H1 (cell line): ENCODE measurements around the gene ZBTB18. TPM values are rescaled to one million over a fixed set of nuclear protein-coding genes. Genes with fewer than 3 reads are reported as not detected.

Source experiments
- CTCF ChIA-PET: fragments of 300-600 bp; sonication (Branson Sonifier 250); formaldehyde crosslinking; loops from one replicate; lab custom pipeline; 2021; ENCODE audit not compliant: partially characterized antibody; lab: Charles Lee
- POLR2A ChIA-PET: fragments of 300-600 bp; sonication (Branson Sonifier 250); formaldehyde crosslinking; loops from one replicate; lab custom pipeline; 2021; ENCODE audit warnings: inconsistent platforms; ENCODE audit not compliant: partially characterized antibody; lab: Charles Lee
- DNase-seq, 2 experiments: peaks; one replicate each; pipeline versions ENCODE4 v3.0.0 to v3.0.0-alpha.2; 2010 to 2022; ENCODE audit warnings: low spot score in 2 of 2, low read depth in 1 of 2, mixed read lengths in 1 of 2
- FAIRE-seq: peaks from 2 replicates; lab custom pipeline; 2011; peaks lifted over from hg19 to GRCh38; lab: Jason Lieb, UNC
- H2AFZ ChIP-seq: 2 replicates; pipeline ENCODE4 v1.8.1; 2012; ENCODE audit warnings: low read length, inconsistent platforms
- H2AK5ac ChIP-seq: 2 replicates; pipeline ENCODE4 v1.6.1; 2013; ENCODE audit warnings: low read depth, low read length
- H2BK120ac ChIP-seq: replicated peaks from 2 replicates; pipeline ENCODE3; 2013; ENCODE audit warnings: low read depth, low read length, inconsistent platforms
- H2BK12ac ChIP-seq: 2 replicates; pipeline ENCODE4 v1.6.1; 2013; ENCODE audit warnings: low read depth, low read length
- H2BK15ac ChIP-seq: 2 replicates; pipeline ENCODE4 v1.6.1; 2013; ENCODE audit warnings: low read length
- H2BK20ac ChIP-seq: 2 replicates; pipeline ENCODE4 v1.6.1; 2013; ENCODE audit warnings: low read length
- H2BK5ac ChIP-seq: 2 replicates; pipeline ENCODE4 v1.6.1; 2013; ENCODE audit warnings: low read depth, low read length
- H3K14ac ChIP-seq: 2 replicates; pipeline ENCODE4 v1.6.1; 2013; ENCODE audit warnings: inconsistent platforms; ENCODE audit not compliant: insufficient read length
- H3K18ac ChIP-seq: 2 replicates; pipeline ENCODE4 v1.6.1; 2013; ENCODE audit warnings: low read length; ENCODE audit errors: extremely low read depth
- H3K23ac ChIP-seq: 2 replicates; pipeline ENCODE4 v1.6.1; 2013; ENCODE audit warnings: inconsistent platforms; ENCODE audit not compliant: insufficient read length
- H3K23me2 ChIP-seq: 2 replicates; pipeline ENCODE4 v1.6.1; 2013; ENCODE audit warnings: low read depth, low read length
- H3K27ac ChIP-seq: 2 replicates; pipeline ENCODE4 v1.6.1; 2011; ENCODE audit warnings: low read depth, low read length, inconsistent platforms
- H3K27me3 ChIP-seq, 4 experiments: replicated peaks in 1 of 4; 1 replicate in 1 of 4; 2 replicates in 3 of 4; pipeline versions ENCODE4 v1.6.1 to v1.8.1; 2011 to 2013; ENCODE audit warnings: low read length in 3 of 4, mild to moderate bottlenecking in 3 of 4, inconsistent platforms in 2 of 4, mixed read lengths in 2 of 4, moderate library complexity in 1 of 4; ENCODE audit not compliant: control insufficient read depth in 3 of 4, insufficient read depth in 3 of 4; ENCODE audit errors: extremely low read depth in 1 of 4
- H3K36me3 ChIP-seq, 4 experiments: 2 replicates each; pipeline versions ENCODE4 v1.6.1 to v1.8.1; 2011 to 2013; ENCODE audit warnings: mild to moderate bottlenecking in 4 of 4, low read length in 3 of 4, moderate library complexity in 2 of 4, control low read depth in 1 of 4, inconsistent platforms in 1 of 4; ENCODE audit not compliant: insufficient read depth in 4 of 4, control insufficient read depth in 2 of 4
- H3K4ac ChIP-seq: replicated peaks from 2 replicates; pipeline ENCODE3; 2013; ENCODE audit warnings: low read length, low read depth, mixed read lengths, inconsistent platforms; ENCODE audit not compliant: insufficient read length
- H3K4me1 ChIP-seq, 4 experiments: replicated peaks in 1 of 4; 1 replicate in 1 of 4; 2 replicates in 3 of 4; pipeline versions ENCODE4 v1.6.1 to v1.8.1; 2011 to 2013; ENCODE audit warnings: low read length in 3 of 4, inconsistent platforms in 2 of 4, mixed read lengths in 1 of 4; ENCODE audit not compliant: insufficient read depth in 4 of 4, control insufficient read depth in 3 of 4
- H3K4me2 ChIP-seq, 2 experiments: 2 replicates each; pipeline versions ENCODE4 v1.6.1 to v1.8.1; 2011 to 2013; ENCODE audit warnings: low read depth in 2 of 2, low read length in 2 of 2, control low read depth in 1 of 2, inconsistent platforms in 1 of 2, mild to moderate bottlenecking in 1 of 2; ENCODE audit not compliant: insufficient read depth in 1 of 2
- H3K4me3 ChIP-seq, 4 experiments: fragments of 200-600, 300-600 bp in 1 of 4; sonication (generic), shearing (Covaris generic), sonication (Bioruptor Twin) in 1 of 4; 2 replicates each; pipeline versions ENCODE4 v1.5.1 to v1.8.1; 2011 to 2016; ENCODE audit warnings: low read length in 4 of 4, low read depth in 3 of 4, control low read depth in 2 of 4, inconsistent platforms in 2 of 4, mild to moderate bottlenecking in 2 of 4, mixed read lengths in 1 of 4, moderate library complexity in 1 of 4; ENCODE audit not compliant: insufficient read depth in 2 of 4; ENCODE audit errors: extremely low read depth in 1 of 4
- H3K56ac ChIP-seq: replicated peaks from 2 replicates; pipeline ENCODE3; 2013; ENCODE audit warnings: low read depth, mild to moderate bottlenecking, mixed read lengths, low read length, inconsistent platforms; ENCODE audit not compliant: insufficient read length
- H3K79me1 ChIP-seq: 2 replicates; pipeline ENCODE4 v1.6.1; 2013; ENCODE audit warnings: low read depth, low read length, control low read depth
- H3K79me2 ChIP-seq, 2 experiments: 2 replicates each; pipeline versions ENCODE4 v1.6.1 to v1.8.1; 2012 to 2013; ENCODE audit warnings: low read length in 2 of 2, mild to moderate bottlenecking in 2 of 2, inconsistent platforms in 1 of 2; ENCODE audit not compliant: insufficient read depth in 2 of 2, control insufficient read depth in 1 of 2
- H3K9ac ChIP-seq, 4 experiments: replicated peaks in 1 of 4; 1 replicate in 1 of 4; 2 replicates in 3 of 4; pipeline versions ENCODE4 v1.6.1 to v1.8.1; 2011 to 2013; ENCODE audit warnings: low read depth in 3 of 4, low read length in 3 of 4, control low read depth in 2 of 4, mild to moderate bottlenecking in 2 of 4, moderate library complexity in 2 of 4, inconsistent platforms in 1 of 4; ENCODE audit errors: extremely low read depth in 1 of 4
- H3K9me3 ChIP-seq, 2 experiments: 2 replicates each; pipeline versions ENCODE4 v1.6.1 to v1.8.1; 2012 to 2013; ENCODE audit warnings: mild to moderate bottlenecking in 2 of 2, moderate library complexity in 2 of 2, control low read depth in 1 of 2, inconsistent platforms in 1 of 2, low read depth in 1 of 2, low read length in 1 of 2, mixed read lengths in 1 of 2; ENCODE audit not compliant: insufficient read depth in 2 of 2
- H4K20me1 ChIP-seq, 2 experiments: replicated peaks in 1 of 2; 2 replicates each; pipeline versions ENCODE3 to v1.8.1; 2011 to 2013; ENCODE audit warnings: inconsistent platforms in 2 of 2, low read length in 2 of 2, mild to moderate bottlenecking in 1 of 2; ENCODE audit not compliant: insufficient read depth in 2 of 2, control insufficient read depth in 1 of 2
- H4K5ac ChIP-seq: 2 replicates; pipeline ENCODE4 v1.6.1; 2013; ENCODE audit warnings: low read length, low read depth, mixed read lengths, inconsistent platforms; ENCODE audit not compliant: insufficient read length
- H4K8ac ChIP-seq: 2 replicates; pipeline ENCODE4 v1.8.0; 2013; ENCODE audit warnings: mild to moderate bottlenecking, moderate library complexity, low read length, inconsistent platforms; ENCODE audit not compliant: insufficient read depth; ENCODE audit errors: extremely low read depth
- H4K91ac ChIP-seq: replicated peaks from 2 replicates; pipeline ENCODE3; 2013; ENCODE audit warnings: low read length, mixed read lengths, inconsistent platforms; ENCODE audit not compliant: insufficient read length
- ATF3 ChIP-seq: IDR thresholded peaks from 2 replicates; pipeline ENCODE4 v1.6.1; 2011; ENCODE audit warnings: low read depth, mild to moderate bottlenecking, low read length; ENCODE audit not compliant: insufficient read depth
- EP300 ChIP-seq, 2 experiments: IDR thresholded peaks; 1 replicate in 1 of 2; 2 replicates in 1 of 2; pipeline ENCODE4 v1.6.1; 2011 to 2012; ENCODE audit warnings: low read depth in 2 of 2, low read length in 2 of 2, mild to moderate bottlenecking in 2 of 2, borderline replicate concordance in 1 of 2, inconsistent platforms in 1 of 2, moderate library complexity in 1 of 2
- RFX5 ChIP-seq: IDR thresholded peaks from 2 replicates; pipeline ENCODE4 v1.6.1; 2011; ENCODE audit warnings: low read depth, low read length, improper control_type of control experiment, borderline replicate concordance
- TAF1 ChIP-seq: IDR thresholded peaks from 2 replicates; pipeline ENCODE4 v1.6.1; 2011; ENCODE audit warnings: mild to moderate bottlenecking, low read depth, low read length
- TBP ChIP-seq: IDR thresholded peaks from 2 replicates; pipeline ENCODE4 v1.6.1; 2011; ENCODE audit warnings: low read depth, low read length, improper control_type of control experiment
- WGBS, 2 experiments: shearing (Covaris generic) in 1 of 2; methylation state at CpG; one replicate each; pipeline versions ENCODE4 v1.1.6 to v1.1.7; 2013 to 2015; ENCODE audit warnings: low lambda C conversion rate in 2 of 2, mixed read lengths in 2 of 2, inconsistent platforms in 1 of 2, low coverage in 1 of 2, missing lambda C conversion rate in 1 of 2; ENCODE audit not compliant: insufficient replicate concordance in 2 of 2, insufficient coverage in 1 of 2, insufficient read length in 1 of 2; ENCODE audit errors: extremely low coverage in 1 of 2, missing lambda C conversion rate in 1 of 2; 5-methylcytosine and 5-hydroxymethylcytosine counted together
- polyA plus RNA-seq, 7 experiments: library from polyadenylated mRNA; depleted of rRNA in 3 of 7; stranded (reverse) in 5 of 7; unstranded in 2 of 7; fragments of >200 nt in 5 of 7; fragments of 200-250 nt in 2 of 7; gene quantifications; 1 replicate in 5 of 7; 2 replicates in 1 of 7; 4 replicates in 1 of 7; pipeline versions ENCODE4 v1.2.1 to v1.2.3, GENCODE V29; 2011 to 2013; ENCODE audit warnings: missing spikeins in 2 of 7, mixed read lengths in 2 of 7
- total RNA-seq: library from RNA; stranded (reverse); fragmentation: NEBNext Ultra II Directional; extraction: Animal tissue kit (Norgen Biotek cat#: 25700); gene quantifications from 2 replicates; pipeline ENCODE4 v1.2.1, GENCODE V29; 2021

ZBTB18 gene
- total and polyA plus RNA-seq, 2 of the 8 experiments (the other 6 are each of a cell fraction or from before 2014, with no cell fraction given), result 8.5 to 14.4 TPM

- WGBS, 2 experiments, result 86% methylated on average over 5 of the region's 5 CpGs; no CpG with 5 or more reads in 1 of the 2 experiments
- no peak overlapping the region for H3K4ac ChIP-seq
- ChIA-PET POLR2A (no interaction called here), CTCF (interaction anchor here (1.1 kb wide), 2 partner anchors 11 to 54 kb away, joined by 3 to 4 read pairs; no protein-coding TSS in a partner anchor)
- no peak overlapping the region for H3K18ac ChIP-seq
- no peak overlapping the region for H4K5ac ChIP-seq
- H4K91ac ChIP-seq, result no peak overlapping the region
- H2BK20ac ChIP-seq, result no peak overlapping the region
- no peak overlapping the region for H3K23ac ChIP-seq
- no peaks in the 10 kb centered on the region for H4K20me1 ChIP-seq
- no peak overlapping the region for H3K9ac ChIP-seq
- H3K27me3 ChIP-seq, result no peaks in the 10 kb centered on the region
- no peaks in the 10 kb centered on the region for H3K23me2 ChIP-seq
- DNase-seq, result no peak
- H3K14ac ChIP-seq, result no peak overlapping the region
- no peak overlapping the region for H3K27ac ChIP-seq
- no peak overlapping the region for H2BK12ac ChIP-seq
- no peak for FAIRE-seq
- no peaks in the 10 kb centered on the region for H3K79me1 ChIP-seq
- H3K4me2 ChIP-seq, result no peak overlapping the region
- no peak overlapping the region for H3K56ac ChIP-seq
- H2AFZ ChIP-seq, result no peak overlapping the region
- H2BK15ac ChIP-seq, result no peak overlapping the region
- H2BK5ac ChIP-seq, result no peak overlapping the region
- H3K4me1 ChIP-seq, result no peaks in the 10 kb centered on the region
- H4K8ac ChIP-seq, result no peak overlapping the region
- TF ChIP-seq TBP (no peak), RFX5 (no peak), EP300 (IDR thresholded peaks at IDR 0.05; ENCODE audit: borderline replicate concordance in 1 of 2, low read depth in 2 of 2, low read length in 2 of 2) (no peak), TAF1 (no peak), ATF3 (no peak)
- no peak overlapping the region for H2BK120ac ChIP-seq
- H2AK5ac ChIP-seq, result no peak overlapping the region
- H3K79me2 ChIP-seq, result no peaks in the 10 kb centered on the region
- H3K4me3 ChIP-seq, result no peak overlapping the region
- H3K9me3 ChIP-seq, result no peaks in the 10 kb centered on the region
- no peaks in the 10 kb centered on the region for H3K36me3 ChIP-seq
Observed at GRCh38 chr1:244100276-244100675, 49.2 kb downstream of the ZBTB18 start.
